ENCODE data around the gene KIF1A. TPM values are rescaled to one million over a fixed set of nuclear protein-coding genes. Genes with fewer than 3 reads are reported as not detected.

KIF1A gene
- polyA plus RNA-seq, 1 donor (not counting 4 experiments of a cell fraction or from before 2014, with no cell fraction given): not detected

GRCh38 chr2:240825476-240825875 lies 5.5 kb upstream of the KIF1A start:
- FAIRE-seq: no peak
- no peak overlapping the region for H2AFZ ChIP-seq (ENCODE audit: control insufficient read depth, low read length)

GRCh38 chr2:240823449-240824336 lies 3.7 kb upstream of the KIF1A start:
- FAIRE-seq: no peak

More at GRCh38 chr2:240825476-240825875, 5.5 kb upstream of the KIF1A start:
- no peak overlapping the region for H3K4me2 ChIP-seq (ENCODE audit: control insufficient read depth, extremely low read depth, insufficient read depth, low read depth, low read length)
- no peaks in the 10 kb centered on the region for H3K9me3 ChIP-seq (ENCODE audit: control insufficient read depth, low read depth, low read length)
- dilution Hi-C loops (cut with MboI; ENCODE audit: extremely low pct_ligation_motif_present, low sequenced_read_pairs): no loop called here
- H3K9ac ChIP-seq (ENCODE audit: control insufficient read depth, extremely low read depth, insufficient read depth, low read length): no peak overlapping the region
- no peaks in the 10 kb centered on the region for H3K4me1 ChIP-seq (ENCODE audit: control insufficient read depth, extremely low read depth, insufficient read depth, low read length)
- H3K4me3 ChIP-seq (ENCODE audit: control insufficient read depth in 2 of 3, extremely low read depth in 1 of 3, insufficient read depth in 2 of 3, low read depth in 1 of 3, low read length in 3 of 3): no peak overlapping the region
- no peak for DNase-seq (ENCODE audit: low read depth, low spot score)
- no peaks in the 10 kb centered on the region for H3K9me1 ChIP-seq (ENCODE audit: control insufficient read depth, extremely low read depth, insufficient read depth, low read length)
- H3K27me3 ChIP-seq (ENCODE audit: control insufficient read depth, extremely low read depth, insufficient read depth, low read length): peaks cover 61% of the 10 kb centered on the region
- no peaks in the 10 kb centered on the region for H3K79me2 ChIP-seq (ENCODE audit: control insufficient read depth, insufficient read depth, low read length)
- no peaks in the 10 kb centered on the region for H3K36me3 ChIP-seq (ENCODE audit: control insufficient read depth in 2 of 2, extremely low read depth in 1 of 2, insufficient read depth in 2 of 2, low read length in 2 of 2)
- H3K27ac ChIP-seq (ENCODE audit: control insufficient read depth, insufficient read depth, low read length): no peak overlapping the region
- TF ChIP-seq CTCF (optimal IDR thresholded peaks at IDR 0.05 in 1 of 3, IDR thresholded peaks at IDR 0.05 in 1 of 3, conservative IDR thresholded peaks at IDR 0.05 in 1 of 3; ENCODE audit: extremely low read depth in 1 of 3, insufficient read depth in 2 of 3, low read length in 3 of 3): no peak
- no peak for TF ChIP-seq EZH2 (IDR thresholded peaks at IDR 0.05; ENCODE audit: low read length)
- H4K20me1 ChIP-seq (ENCODE audit: control insufficient read depth, extremely low read depth, insufficient read depth, low read length): no peaks in the 10 kb centered on the region

More at GRCh38 chr2:240823449-240824336, 3.7 kb upstream of the KIF1A start:
- dilution Hi-C loops (cut with MboI; ENCODE audit: extremely low pct_ligation_motif_present, low sequenced_read_pairs): no loop called here
- DNase-seq (ENCODE audit: low read depth, low spot score): no peak
- peaks cover 72% of the 10 kb centered on the region for H3K27me3 ChIP-seq (ENCODE audit: control insufficient read depth, extremely low read depth, insufficient read depth, low read length)
- no peaks in the 10 kb centered on the region for H3K9me3 ChIP-seq (ENCODE audit: control insufficient read depth, low read depth, low read length)
- no peaks in the 10 kb centered on the region for H3K36me3 ChIP-seq (ENCODE audit: control insufficient read depth in 2 of 2, extremely low read depth in 1 of 2, insufficient read depth in 2 of 2, low read length in 2 of 2)
- no peak overlapping the region for H3K4me2 ChIP-seq (ENCODE audit: control insufficient read depth, extremely low read depth, insufficient read depth, low read depth, low read length)
- no peak overlapping the region for H3K4me3 ChIP-seq (ENCODE audit: control insufficient read depth in 2 of 3, extremely low read depth in 1 of 3, insufficient read depth in 2 of 3, low read depth in 1 of 3, low read length in 3 of 3)
- no peak overlapping the region for H3K27ac ChIP-seq (ENCODE audit: control insufficient read depth, insufficient read depth, low read length)
- H3K79me2 ChIP-seq (ENCODE audit: control insufficient read depth, insufficient read depth, low read length): no peaks in the 10 kb centered on the region
- TF ChIP-seq CTCF (optimal IDR thresholded peaks at IDR 0.05 in 1 of 3, IDR thresholded peaks at IDR 0.05 in 1 of 3, conservative IDR thresholded peaks at IDR 0.05 in 1 of 3; ENCODE audit: extremely low read depth in 1 of 3, insufficient read depth in 2 of 3, low read length in 3 of 3) (no peak), EZH2 (IDR thresholded peaks at IDR 0.05; ENCODE audit: low read length) (no peak)
- H3K4me1 ChIP-seq (ENCODE audit: control insufficient read depth, extremely low read depth, insufficient read depth, low read length): no peaks in the 10 kb centered on the region
- H2AFZ ChIP-seq (ENCODE audit: control insufficient read depth, low read length): no peak overlapping the region
- no peaks in the 10 kb centered on the region for H4K20me1 ChIP-seq (ENCODE audit: control insufficient read depth, extremely low read depth, insufficient read depth, low read length)
- no peak overlapping the region for H3K9ac ChIP-seq (ENCODE audit: control insufficient read depth, extremely low read depth, insufficient read depth, low read length)
- no peaks in the 10 kb centered on the region for H3K9me1 ChIP-seq (ENCODE audit: control insufficient read depth, extremely low read depth, insufficient read depth, low read length)
